NK-92 (cell line): ENCODE data around the gene TTC34.
"Not testable (repeated sequence)": the region's sequence is repeated elsewhere in the genome, so short reads cannot be mapped to it uniquely, and the experiment has no call there.

Source experiments
- DNase-seq: peaks from one replicate; lab custom pipeline; 2025; ENCODE audit not compliant: unreplicated experiment; lab: John Stamatoyannopoulos, UW

The TTC34 gene

DNA sequence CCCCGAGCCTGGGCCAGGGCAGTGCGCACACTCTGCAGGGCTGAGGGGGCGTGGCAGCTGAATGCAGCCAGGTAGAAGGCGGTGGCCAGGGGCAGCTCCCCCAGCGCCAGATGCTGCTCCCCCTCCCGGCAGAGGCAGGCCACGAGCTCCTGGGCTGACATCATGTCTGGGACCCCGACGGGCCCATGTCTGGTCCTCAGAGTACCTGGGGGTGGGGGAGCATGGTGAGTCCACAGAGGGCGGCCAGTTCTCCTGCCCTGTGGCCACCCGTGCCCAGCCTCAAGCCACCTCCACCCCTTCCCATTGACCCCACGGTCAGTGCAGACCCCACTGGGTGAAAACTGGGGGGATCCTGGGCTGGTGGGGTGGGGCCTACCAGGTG is 838 bp downstream of the TTC34 start:
- DNase-seq = no peak

DNA sequence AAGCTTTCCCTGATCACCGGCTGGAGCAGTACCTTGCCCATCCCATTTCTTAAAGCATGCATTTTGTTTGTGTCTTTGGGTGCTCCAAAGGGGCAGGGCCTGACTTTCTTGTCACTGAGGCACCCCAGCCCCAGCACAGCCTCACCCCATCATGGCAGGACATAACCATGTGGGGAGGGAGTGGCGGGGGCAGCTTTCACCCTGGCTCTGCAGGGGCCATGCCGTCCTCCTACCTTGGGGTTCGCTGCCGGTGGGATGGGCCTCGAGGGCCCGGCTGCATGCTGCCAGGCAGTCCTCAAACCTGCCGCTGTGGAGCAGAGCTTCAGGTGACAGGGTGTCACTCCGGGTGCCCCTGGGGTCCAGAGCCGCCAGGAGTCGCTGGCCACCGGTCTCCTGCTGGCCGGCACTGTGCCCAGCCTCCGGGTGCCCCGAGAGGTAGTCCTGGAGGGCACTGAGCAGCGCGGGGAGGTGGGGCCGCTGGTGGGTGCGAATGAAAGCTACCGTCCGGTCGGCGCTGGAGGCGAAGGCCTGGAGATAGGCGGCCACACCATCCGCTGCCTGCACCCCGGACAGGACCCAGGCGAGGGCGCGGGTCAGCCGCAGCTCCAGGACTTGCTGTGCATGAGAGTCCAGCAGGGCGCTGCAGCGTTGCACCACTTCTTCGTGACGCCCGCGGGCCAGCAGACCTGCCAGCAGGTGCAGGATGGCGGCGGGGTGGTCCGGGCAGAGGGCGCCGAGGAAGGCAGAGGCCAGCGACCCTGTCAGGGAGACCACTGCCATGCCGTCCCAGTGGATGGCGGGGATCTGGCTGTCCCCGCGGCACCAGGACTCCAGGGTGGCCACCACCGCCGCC is 1.5 kb downstream of the TTC34 start:
- DNase-seq = no peak

DNA sequence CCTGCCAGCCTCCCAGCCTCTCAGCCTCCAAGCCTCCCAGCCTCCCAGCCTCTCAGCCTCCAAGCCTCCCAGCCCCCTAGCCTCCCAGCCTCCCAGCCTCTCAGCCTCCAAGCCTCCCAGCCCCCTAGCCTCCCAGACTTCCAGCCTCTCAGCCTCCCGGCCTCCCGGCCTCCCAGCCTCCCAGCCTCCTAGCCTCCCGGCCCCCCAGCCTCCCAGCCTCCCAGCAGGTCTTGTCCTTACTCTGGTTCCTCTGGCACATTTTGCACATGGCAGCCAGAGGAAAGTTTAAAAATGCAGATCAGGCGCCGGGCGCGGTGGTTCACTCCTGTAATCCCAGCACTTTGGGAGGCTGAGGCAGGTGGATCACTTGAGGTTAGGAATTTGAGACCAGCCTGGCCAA is 2.5 kb downstream of the TTC34 start:
- not testable (repeated sequence) for DNase-seq

DNA sequence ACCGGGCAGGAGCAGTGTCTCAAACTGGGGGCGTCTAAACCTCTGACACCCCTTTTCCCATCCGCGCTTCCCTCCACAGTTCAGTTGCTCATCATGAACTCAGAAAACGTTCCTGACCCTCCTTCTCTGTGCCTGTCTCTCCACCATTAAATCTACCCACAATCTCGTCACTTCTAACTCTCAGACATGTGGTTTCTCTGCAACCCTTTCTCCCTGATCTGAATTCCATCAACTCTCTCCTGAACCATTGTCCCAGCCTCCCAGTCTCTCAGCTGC is 3.8 kb downstream of the TTC34 start:
- no peak for DNase-seq

DNA sequence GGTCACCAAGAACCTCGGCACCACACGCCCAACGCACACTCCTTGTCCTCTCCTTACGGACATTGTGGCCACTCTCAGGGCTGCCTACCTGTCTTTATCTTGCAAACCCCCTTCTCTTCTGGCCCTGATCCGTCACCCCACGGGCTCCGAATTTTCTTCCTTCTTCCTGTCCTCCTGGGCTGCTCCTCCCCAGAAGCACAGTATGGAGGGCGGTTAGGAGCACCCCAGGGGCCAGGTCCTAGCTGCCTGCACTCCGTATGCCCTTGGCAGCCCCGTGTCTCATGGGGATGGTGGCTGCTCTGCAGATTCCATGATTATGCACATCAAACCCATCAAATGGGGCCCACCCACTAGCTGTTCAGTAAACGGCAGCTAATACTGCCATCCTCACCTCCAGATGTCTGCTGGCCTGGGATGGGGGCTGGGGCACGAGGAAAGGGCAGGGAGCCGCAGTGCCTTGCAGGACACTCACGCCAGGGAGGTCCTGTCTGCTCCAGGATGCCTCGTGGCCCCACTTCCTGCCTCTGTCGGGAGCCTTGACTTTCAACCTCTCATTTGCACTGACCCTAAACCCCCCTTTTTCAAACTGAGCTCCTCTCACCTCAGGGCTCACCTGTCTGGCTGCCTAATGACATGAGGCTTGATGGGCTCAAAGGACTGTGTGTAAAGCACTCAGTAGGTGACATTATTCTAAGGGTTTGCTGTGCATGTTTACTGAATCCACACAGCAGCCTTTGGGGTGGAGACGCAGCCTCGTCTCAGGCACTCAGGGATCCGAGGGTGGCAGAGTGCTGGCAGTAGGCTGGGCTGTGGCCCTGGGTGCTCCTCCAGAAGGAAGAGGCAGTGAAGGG is 4.4 kb downstream of the TTC34 start:
- DNase-seq = no peak

DNA sequence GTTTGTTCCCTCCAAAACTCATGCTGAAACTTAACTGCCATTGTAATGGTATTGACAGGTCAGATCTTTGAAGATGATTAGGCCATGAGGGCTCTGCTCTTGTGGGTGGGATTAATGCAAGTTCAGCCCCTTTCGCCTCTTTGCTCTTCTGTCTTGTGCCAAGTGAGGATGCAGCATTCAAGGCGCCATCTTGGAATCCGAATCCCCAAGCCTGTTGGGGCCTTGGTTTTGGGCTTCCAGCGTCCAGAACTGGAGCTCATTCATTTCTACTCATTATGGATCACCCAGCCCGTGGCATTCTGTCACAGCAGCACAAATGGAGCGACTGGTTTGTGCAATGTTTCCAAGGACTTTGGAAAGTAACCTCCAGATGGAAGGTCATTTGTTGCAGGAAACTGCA is 5.6 kb downstream of the TTC34 start:
- no peak for DNase-seq

DNA sequence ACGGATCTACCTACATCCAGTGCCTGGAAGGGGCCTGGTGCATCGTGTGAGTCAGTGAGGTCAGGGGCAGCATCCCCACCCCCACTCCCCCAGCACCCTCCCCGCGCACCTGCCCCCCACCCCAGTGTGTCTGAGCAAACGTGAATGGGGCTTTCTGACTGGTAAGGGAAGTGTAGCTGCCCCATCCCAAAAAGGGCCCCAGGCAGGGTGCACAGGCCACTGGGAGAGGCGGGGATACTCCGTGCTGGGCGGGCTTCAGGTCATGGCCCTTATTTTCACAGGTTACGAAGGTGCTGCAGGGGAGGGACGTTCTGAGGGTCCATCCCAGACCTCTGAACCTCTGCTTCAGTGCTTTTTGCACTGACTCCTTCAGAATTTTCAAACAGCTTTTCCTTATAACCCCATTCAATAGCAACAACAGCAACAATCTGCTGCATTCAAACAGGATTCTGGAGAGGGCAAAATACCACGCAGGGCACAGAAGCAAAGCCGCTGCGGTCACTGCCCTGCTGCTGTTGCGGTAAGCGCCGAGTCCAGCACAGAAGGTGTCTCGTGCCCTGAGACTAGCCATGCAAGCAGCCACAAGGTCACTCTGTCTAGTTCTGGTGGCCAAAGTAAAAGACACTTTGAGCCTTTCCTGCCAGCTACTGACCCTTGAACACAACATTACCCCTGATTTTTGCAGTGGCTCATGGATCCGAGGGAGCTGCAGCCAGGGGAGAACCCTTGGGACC is 10.3 kb downstream of the TTC34 start:
- DNase-seq = no peak

DNA sequence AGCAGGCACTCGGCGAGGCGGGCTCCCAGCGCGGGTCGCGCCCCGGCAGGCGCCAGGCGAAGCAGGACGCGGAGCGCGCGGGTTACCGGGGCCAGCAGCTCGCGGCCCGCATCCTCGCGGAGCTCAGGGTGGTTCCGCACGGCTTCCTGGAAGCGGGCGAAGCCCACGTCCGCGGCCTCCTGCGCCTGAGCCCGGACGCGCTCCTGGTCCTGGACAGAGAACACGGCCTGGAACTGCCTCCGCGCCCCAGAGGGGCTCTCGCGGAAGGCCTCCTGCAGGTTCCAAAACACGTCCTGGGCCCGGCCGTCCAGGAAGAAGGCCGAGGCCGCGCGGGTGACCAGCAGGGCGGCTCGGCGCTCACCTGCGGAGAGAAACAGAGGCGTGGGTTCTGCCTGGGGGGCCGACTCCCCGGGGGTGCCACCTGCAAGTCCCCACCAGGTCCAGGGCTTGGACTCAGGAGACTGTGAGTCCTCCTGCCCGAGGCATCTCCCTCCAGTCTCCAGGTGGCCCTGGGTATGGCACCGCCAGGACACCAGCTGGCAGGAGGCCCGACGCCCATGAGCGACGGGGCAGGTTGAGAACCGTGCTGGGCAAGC is 11.4 kb downstream of the TTC34 start:
- DNase-seq = no peak

DNA sequence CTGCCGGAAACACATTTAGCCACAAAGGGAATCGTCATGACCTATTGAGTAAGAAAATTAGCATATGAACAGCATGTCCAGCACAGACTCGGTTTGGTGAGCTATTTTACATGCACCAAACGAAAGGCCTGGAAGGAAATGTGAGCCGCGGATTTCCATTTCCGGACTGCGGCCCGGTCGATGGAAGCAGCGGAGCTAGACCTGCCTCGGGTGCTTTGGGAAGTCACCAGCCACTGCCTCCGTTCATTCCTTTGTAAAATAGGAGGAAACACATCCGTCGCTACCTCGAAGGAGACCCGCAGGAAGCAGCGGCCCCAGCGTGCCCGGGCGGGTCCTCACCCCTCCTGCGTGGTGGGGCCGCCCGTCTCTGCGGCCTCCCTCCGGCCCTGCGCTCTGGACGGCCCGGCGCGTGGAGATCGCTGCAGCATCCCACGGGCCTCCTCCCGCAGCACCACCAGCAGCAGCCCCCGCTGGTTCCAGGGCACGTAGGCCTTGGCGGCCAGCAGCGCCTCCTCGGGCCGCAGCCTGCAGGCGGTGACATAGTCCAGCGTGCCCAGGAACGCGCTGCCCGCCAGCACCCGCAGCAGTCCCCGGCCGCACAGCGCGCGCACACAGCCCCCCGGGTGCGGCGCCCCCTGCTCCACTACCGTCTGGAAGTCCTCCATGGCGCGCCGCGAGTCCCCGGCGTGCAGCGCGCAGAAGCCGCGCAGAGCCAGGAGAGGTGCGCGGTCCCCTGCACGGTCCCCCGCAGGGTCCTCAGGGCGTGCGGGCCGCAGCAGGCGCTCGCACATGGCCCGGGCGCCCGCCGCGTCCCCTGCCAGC is 12.1 kb downstream of the TTC34 start:
- no peak for DNase-seq

DNA sequence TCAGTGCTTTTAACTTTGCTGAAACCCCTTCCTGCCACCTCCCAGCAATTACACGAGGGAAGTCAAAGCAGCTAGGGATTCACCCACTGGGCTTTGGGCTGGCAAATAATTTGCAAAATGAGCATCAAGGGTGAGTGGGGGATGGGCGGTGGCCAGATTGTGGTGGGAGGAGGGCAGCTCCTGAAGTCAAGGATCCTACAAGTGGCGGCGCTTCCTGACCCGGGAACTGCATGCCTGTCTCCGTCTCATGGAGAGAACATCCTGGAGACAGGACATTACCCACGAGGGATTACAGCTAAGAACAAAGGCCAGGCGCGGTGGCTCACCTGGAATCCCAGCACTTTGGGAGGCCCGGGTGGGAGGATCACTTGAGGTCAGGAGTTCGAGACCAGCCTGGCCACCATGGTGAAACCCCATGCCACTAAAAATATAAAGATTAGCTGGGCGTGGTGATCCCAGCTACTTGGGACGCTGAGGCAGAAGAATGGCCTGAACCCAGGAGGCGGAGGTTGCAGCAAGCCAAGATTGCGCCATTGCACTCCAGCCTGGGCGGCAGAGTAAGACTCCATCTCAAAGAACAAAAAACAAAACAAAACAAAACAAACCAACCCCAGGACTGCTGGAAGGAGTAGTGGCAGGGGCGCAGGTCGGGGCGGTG is 12.9 kb downstream of the TTC34 start:
- DNase-seq = no peak

DNA sequence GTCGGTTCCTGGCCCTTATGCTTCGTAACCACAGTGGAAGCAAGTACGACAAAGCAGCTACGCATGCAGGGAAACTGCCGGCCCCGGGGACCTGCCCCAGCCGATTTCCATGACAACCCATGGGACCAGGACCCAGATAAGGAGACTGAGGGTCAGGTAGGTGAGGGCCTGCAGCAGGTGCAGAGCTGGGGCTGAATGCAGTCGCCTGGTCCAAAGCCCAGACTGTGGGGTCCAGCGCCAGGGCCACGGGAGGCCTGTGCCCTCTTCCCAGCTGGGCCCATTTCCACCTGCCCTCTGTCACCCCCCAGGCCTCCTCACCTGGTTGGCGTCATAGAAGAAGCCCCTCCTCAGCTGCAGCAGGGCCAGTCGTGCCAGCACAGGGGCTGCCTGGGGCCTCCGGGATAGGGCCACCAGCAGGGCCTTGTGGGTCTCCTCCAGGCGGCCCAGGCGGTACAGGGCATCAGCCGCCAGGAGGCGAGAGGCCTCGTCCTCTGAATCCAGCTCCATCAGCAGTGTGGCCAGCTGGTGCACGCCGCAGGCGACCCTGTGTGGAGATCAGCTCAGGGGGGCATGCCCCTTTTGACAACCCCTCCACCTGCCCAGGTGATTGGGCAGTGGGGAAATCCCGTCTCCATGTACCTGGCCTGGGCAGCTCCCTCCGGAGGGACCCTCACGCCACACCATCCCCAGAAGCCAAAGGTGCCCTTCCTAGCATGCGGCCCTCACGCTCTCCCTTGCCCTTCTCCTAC is 14.2 kb downstream of the TTC34 start:
- DNase-seq = no peak

DNA sequence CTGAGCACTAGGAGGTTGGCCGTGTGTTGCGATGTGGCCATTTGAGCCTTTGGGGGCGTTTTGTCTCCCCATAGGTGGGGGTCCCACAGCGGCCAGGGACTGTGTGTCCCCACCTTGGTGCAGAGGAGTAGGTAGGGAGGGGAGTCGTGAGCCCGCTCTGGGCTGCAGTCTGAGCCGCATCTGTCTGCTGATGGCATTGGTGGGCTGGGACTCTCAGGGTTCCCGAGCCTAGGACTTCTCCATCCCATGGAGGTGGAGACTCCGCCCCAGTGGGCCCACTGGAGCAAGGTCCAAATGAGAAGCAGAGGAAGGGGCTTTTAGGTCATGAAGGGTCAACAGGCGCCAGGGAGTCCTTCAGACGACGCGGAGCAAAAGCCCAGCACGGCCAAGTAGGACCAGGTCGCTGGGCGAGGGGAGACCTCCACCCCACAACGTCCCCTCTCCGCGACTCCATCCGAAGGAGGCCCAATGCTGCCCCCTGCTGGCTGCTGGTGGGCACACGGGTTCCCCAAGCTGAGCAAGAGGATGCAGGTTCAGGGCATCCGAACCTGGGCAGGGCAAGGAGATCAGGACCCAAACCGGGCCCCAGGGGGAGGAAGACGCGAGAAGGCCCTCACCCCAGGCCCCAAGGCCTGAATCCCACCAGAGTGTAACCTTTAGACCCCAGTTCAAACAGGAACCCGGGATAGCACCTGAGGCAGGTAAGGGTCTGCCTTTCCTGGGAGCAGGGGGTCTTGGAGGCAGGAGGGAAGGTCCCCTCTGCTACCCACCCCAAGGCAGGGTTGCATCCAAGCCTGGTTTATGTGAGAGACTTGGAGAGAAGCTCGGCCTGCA is 14.9 kb downstream of the TTC34 start:
- DNase-seq = no peak

DNA sequence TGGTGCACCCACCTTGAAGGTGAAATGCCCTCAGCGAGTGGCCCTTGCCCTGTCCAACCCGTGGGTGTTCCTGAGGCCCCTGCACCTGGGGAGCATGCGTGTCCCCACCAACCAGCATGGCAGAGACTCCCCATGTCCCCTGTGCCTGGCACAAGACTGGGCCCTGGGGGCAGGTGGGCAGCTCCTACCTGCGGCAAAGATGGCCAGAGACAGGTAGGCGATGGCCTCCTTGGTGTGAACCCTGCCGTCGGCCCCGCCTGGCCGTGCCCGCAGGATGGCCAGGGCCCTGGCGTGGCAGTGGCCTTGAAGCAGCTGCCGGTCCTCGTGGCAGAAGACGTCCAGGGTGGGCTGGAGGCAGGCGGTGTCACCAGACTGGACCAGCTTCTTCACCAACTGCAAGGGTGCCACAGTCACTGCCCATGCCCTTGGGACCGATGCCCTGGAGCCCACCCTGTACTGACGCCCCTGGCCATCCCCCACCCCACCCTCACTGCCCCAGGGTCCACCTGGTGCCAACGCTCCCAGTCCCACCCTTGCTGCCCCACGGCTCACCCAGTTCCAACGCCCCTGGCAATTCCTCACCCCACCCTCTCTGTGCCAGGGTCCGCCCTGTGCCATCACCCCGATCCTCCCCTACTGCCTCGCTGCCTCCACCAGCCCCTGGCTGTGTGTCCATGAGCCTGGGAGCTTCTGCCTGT is 15.7 kb downstream of the TTC34 start:
- no peak for DNase-seq

DNA sequence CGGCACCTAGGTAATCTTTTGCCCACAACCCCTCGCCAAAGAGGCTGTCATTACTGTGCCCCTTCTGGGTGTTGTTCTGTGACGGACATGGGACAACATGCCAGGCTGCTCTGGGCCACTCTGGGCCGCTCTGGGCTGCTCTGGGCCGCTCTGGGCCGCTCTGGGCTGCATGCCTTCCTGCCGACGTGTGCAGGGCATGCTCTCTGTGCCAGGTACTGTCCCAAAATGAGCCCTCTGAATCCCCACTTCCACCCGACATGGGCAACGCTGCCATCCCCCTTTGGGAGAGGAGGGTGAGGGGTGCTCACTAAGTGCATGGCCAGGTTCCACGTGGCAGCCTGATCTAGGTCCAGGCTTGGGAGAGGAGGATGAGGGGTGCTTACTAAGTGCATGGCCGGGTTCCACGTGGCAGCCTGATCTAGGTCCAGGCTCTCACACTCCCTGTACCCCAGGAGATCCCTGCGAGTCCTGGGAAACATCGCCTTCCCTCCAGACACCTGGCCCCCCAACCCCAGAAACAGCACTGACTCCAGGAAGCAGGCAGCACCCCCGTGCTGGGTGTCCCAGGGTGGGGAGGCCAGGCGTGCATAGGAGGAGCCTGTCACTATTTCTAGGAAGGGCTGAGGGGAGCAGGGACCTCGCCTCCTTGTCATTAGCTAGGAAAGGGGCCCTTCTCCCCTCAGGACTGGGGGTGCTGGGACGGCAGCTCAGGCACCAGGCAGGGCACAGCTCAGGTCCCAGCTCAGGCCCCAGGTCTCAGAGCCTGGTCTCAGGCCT is 16.5 kb downstream of the TTC34 start:
- no peak for DNase-seq

DNA sequence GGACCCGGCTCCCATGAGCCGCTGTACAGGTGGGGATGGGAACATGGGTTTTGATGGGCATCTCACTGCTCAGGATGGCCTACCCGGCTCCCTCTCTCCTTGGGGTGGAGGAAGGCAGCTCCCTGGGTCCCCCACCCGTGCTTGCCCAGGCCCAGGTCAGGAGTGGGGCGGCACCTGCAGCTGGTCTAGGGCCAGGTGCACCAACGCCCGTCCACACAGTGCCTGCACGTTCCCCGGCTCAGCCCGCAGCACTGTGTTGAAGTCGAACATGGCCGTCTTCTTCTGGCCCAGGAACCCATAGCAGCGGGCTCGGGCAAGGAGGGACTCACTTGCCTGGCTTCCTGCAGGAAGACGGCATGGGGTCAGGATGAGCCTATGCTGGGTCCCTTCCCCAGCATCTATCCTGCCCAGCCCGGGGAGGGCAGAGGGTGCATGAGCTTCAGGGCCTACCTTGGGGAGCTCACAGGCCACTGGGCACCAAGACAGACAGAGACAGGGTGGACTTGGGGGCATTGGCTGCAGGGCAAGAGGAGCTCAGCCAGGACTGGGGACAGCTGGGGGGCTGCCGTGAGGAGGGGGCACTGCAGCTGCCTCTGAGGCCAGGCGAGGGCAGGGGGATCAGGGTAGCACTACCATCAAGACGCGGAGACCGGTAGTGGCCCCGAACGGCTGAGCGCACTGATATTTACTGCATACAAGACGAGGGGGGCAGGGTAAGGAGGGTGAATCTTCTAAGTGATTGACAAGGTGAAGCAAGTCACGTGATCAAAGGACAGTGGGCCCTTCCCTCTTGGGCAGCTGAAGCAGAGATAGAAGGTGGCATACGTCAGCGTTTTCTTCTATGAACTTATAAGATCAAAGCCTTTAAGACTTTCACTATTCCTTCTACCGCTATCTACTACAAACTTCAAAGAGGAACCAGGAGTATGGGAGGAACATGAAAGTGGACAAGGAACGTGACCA is 17.8 kb downstream of the TTC34 start:
- no peak for DNase-seq

DNA sequence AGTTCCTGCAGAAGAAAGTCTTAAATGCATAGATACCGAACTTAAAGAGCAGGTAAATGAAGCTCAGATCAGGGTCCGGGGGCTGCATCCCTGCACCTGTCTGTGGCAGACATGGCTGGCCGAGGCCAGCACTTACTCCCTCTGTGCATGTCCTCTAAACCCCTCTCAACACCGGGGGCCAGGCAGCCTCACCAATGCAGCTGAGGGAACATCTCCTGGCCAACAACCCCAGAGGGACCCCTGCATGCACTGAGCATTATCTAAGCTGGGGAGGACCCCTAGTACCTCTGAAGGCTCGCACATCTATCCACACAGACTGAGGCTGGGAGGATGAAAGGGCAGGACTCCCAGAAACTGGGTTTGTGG is 18.4 kb downstream of the TTC34 start:
- no peak for DNase-seq
